SHP77 treated with DMSO at 0.1 percent for 48 hours (cell line): Measurements from ENCODE around the gene PCDHA12.
A peak's percentile ranks its signal among the peaks of the same experiment; 100 is the strongest.
"Not testable (repeated sequence)": the region's sequence is repeated elsewhere in the genome, so short reads cannot be mapped to it uniquely, and the experiment has no call there.

ENCODE experiments used
- DNase-seq: peaks from one replicate; lab custom pipeline; 2025; lab: John Stamatoyannopoulos, UW

Gene PCDHA12

DNA sequence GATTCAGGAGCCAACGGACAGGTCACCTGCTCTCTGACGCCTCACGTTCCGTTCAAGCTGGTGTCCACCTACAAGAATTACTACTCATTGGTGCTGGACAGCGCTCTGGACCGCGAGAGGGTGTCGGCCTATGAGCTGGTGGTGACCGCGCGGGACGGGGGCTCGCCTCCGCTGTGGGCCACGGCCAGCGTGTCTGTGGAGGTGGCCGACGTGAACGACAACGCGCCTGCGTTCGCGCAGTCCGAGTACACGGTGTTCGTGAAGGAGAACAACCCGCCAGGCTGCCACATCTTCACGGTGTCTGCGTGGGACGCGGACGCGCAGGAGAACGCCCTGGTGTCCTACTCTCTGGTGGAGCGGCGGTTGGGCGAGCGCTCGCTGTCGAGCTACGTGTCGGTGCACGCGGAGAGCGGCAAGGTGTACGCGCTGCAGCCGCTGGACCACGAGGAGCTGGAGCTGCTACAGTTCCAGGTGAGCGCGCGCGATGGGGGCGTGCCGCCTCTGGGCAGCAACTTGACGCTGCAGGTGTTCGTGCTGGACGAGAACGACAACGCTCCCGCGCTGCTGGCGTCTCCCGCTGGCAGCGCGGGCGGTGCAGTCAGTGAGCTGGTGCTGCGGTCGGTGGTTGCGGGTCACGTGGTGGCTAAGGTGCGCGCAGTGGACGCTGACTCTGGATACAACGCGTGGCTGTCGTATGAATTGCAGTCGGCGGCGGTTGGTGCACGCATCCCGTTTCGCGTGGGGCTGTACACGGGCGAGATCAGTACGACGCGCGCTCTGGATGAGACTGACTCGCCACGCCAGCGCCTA lies 17.7 kb upstream of the PCDHA12 start:
- DNase-seq: no peak

GRCh38 chr5:140857987-140858240 lies 17.2 kb upstream of the PCDHA12 start:
- no peak for DNase-seq

DNA sequence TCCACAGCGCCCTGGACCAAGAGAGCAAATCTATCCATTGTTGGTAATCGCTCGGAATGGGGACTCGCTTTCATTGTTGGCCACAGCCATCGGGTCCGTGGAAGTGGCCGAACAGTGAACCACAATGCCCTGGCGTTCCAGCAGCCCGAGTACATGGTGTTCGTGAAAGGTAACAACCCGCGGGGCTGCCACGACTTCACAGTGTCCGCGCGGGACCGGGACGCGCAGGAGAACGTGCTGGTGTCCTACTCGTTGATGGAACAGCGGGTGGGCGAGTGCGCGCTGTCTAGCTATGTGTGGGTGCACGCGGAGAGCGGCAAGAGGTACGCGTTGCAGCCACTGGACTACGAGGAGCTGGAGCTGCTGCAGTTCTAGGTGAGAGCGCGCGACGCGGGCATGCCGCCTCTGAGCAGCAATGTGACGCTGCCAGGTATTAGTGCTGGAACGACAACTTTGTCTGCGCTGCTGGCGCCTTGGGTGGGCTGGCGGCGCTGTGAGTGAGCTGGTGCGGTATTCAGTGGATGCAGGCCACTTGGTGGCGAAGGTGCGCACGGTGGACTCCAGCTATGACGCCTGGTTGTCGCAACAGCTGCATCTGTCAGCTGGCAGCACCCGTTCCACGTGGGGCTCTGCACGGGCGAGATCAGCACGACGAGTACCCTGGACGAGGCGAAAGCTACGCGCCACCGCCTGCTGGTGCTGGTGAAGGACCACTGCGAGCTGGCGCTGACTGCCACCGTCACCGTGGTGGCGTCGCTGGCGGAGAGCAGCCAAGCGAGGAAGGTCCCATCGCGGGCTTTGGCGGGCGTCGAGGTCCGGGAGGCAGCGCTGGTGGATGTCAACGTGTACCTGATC lies 12.4 kb upstream of the PCDHA12 start:
- DNase-seq: no peak

GRCh38 chr5:140868721-140869554 lies 6.2 kb upstream of the PCDHA12 start, which contains the start of gene PCDHA11:
PCDHA11 (plus strand) TSS chr5:140868957; CDS start chr5:140869104, 147 bp downstream.
- DNase-seq: no peak

DNA sequence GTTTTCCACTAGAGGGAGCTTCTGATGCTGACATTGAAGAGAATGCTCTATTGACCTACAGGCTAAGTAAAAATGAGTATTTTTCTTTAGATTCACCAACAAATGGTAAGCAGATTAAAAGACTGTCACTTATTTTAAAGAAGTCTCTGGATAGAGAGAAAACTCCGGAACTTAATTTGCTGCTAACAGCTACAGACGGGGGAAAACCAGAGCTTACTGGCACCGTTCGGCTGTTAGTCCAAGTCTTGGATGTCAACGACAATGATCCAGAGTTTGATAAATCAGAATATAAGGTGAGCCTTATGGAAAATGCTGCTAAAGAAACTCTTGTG lies 5.6 kb upstream of the PCDHA12 start:
- no peak for DNase-seq

- DNase-seq: no peak
Observed at GRCh38 chr5:140870221-140871201, 4.6 kb upstream of the PCDHA12 start.

DNA sequence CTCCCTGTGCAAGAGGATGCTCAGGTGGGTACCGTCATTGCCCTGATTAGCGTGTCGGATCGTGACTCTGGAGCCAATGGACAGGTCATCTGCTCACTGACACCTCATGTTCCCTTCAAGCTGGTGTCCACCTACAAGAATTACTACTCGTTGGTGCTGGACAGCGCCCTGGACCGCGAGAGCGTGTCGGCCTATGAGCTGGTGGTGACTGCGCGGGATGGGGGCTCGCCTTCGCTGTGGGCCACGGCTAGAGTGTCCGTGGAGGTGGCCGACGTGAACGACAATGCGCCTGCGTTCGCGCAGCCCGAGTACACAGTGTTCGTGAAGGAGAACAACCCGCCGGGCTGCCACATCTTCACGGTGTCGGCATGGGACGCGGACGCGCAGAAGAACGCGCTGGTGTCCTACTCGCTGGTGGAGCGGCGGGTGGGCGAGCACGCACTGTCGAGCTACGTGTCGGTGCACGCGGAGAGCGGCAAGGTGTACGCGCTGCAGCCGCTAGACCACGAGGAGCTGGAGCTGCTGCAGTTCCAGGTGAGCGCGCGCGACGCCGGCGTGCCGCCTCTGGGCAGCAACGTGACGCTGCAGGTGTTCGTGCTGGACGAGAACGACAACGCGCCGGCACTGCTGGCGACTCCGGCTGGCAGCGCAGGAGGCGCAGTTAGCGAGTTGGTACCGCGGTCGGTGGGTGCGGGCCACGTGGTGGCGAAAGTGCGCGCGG lies 1.6 kb downstream of the PCDHA12 start:
- not testable (repeated sequence) for DNase-seq

GRCh38 chr5:140877262-140877581 lies 2.1 kb downstream of the PCDHA12 start:
- DNase-seq: no peak

DNA sequence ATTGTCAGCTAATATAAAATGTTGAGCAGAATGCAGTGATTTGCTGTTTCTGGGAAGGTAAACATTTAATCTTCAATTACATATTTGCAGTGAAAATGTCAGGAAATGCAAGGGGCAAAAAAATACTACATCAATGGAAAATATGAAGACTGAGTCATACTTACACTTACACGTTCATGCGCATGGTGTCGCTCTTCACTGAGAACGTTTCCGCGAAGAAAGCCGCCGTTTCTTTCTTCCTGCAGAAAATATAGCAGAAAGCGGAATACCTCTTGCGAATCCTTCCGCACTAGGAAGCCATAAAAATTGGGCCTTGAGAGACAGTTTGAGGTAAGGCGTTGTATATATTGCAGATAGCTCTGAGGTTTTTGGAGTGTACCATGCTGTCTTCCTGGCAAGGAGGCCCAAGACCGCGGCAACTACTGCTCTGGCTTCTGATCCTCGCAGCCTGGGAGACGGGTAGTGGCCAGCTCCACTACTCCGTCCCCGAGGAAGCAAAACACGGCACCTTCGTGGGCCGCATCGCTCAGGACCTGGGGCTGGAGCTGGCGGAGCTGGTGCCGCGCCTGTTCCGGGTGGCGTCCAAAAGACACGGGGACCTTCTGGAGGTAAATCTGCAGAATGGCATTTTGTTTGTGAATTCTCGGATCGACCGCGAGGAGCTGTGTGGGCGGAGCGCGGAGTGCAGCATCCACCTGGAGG lies 6.9 kb downstream of the PCDHA12 start, which contains the start of gene PCDHA13:
PCDHA13 (plus strand) TSS at position 236 of the 702 bp plus-strand sequence; CDS start at position 381, 145 bp downstream.
- DNase-seq: no peak

DNA sequence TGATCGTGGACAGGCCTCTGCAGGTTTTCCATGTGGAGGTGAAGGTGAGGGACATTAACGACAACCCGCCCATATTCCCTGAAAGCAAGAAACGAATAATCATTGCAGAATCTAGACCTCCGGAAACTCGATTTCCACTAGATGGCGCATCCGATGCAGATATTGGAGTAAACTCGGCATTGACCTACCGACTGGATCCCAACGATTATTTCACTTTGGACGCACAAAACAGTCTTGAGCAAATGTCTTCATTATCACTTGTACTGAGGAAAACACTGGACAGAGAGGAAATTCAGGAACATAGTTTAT lies 7.4 kb downstream of the PCDHA12 start:
- no peak for DNase-seq

GRCh38 chr5:140883373-140883772 lies 8.3 kb downstream of the PCDHA12 start:
- no peak for DNase-seq

DNA sequence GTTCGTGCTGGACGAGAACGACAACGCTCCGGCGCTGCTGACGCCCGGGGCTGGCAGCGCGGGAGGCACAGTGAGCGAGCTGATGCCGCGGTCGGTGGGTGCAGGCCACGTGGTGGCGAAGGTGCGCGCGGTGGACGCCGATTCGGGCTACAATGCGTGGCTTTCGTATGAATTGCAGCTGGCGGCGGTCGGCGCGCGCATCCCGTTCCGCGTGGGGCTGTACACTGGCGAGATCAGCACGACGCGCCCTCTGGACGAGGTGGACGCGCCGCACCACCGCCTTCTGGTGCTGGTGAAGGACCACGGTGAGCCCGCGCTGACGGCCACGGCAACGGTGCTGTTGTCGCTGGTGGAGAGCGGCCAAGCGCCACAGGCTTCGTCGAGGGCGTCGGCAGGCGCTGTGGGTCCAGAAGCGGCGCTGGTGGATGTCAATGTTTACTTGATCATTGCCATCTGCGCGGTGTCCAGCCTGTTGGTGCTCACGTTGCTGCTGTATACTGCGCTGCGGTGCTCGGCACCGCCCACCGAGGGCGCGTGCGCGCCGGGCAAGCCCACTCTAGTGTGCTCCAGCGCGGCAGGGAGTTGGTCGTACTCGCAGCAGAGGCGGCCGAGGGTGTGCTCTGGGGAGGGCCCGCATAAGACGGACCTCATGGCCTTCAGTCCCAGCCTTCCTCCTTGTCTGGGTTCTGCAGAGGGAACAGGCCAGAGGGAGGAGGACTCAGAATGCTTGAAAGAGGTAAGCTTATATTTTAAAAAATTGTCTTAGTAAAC lies 9.0 kb downstream of the PCDHA12 start:
- no peak for DNase-seq

GRCh38 chr5:140916325-140916724 lies 41.2 kb downstream of the PCDHA12 start:
- DNase-seq: no peak

GRCh38 chr5:140923601-140924000 lies 48.5 kb downstream of the PCDHA12 start:
- no peak for DNase-seq

DNA sequence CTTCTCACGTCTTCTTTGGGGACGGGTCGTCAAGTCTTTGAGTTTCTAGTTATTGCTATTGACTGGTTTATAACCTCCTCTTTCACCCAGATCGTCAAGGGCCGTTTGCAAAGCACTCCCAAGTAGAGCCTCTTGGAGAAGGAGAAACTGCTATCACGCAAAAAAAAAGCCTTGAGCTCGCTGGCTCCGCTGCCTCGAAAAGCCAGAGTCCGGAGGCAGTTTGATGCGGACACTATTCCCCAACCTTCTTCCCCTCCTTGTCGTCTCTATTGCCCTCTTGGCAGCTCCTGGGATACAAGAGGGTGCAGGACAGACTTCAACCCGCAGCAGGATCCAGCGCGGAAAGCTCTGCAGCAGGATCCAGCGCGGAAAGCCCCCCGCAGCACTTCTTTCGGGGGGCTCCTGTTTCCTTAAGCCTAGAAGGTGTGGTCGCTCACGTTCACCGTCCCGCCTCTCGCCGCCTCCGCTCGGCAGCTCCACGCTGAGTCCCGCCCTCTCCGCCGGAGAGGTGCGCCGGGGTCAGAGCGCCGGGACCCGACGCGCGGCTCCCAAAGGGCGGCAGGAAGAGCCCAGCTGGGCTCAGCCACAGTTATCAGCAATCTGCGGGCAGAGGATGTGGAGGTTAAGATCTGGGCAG lies 50.8 kb downstream of the PCDHA12 start, which contains the start of gene PCDHAC1:
PCDHAC1 (plus strand) TSS at position 494 of the 637 bp plus-strand sequence. CDS start 594 bp downstream, outside the sequence.
- DNase-seq: peak; percentile 64

DNA sequence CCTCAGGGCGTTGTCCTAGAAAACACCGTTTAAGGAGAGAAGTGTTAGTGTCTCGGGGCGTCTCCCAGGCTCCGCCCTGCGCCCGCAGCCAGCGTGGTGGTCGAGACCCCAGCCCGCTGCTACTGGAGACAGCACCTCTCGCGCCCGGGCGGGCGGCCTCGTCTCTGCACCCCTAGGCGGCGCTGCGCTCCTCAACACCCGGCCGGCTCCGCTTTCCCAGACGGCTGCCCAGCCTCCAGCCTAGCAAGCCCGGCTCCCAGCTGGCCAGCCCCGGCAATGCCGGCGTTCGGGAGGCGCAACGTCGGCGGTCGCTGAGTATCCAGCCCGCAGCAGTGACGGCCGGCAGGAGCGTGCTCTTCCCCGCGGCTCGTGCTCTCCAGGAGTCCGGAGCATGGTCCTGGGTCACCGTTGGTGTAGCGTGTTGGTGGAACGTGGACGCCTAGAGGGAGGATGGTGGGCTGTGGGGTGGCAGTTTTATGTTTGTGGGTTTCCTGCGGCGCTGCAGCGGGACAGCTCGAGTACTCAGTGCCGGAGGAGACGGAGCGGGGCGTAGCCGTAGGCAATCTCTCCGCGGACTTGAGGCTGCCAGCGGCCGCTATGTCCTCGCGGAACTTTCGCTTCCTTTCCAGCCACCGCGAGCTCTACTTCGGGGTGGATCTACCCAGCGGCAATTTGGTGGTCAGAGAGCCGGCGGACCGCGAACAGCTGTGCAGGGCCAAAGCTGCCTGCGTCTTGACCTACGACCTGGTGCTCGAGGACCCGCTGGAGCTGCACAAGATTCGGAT lies 51.5 kb downstream of the PCDHA12 start:
- peak; percentile 64 for DNase-seq

GRCh38 chr5:140927228-140927573 lies 52.1 kb downstream of the PCDHA12 start:
- DNase-seq: no peak
